GM21717 (cell line): Measurements from ENCODE around the gene DDX19B.
"Not testable (repeated sequence)": the region's sequence is repeated elsewhere in the genome, so short reads cannot be mapped to it uniquely, and the experiment has no call there.

ENCODE experiments used
- ATAC-seq: cut with Tn5 transposase; IDR thresholded peaks from one replicate; pipeline ENCODE4 v1.9.1; 2021; ENCODE audit warnings: mild to moderate bottlenecking, moderate library complexity; ENCODE audit not compliant: unreplicated experiment

Gene DDX19B

DNA sequence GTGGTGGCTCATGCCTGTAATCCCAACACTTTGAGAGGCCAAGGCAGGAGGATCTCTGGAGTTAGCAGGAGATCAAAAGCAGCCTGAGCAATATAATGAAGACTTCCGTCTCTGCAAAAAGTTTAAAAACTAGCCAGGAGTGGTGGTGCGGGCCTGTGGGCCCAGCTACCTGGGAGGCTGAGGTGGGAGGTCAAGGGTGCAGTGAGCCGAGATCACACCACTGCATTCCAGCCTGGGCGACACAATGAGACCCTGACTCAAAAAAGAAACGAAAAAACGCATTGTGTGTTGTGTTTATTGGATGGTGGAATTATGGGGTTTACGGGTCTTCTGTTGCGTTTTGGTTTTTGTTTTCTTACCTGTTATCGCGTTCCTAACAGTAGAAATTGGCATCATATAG is 46.9 kb downstream of the DDX19B start:
- ATAC-seq: no peak

DNA sequence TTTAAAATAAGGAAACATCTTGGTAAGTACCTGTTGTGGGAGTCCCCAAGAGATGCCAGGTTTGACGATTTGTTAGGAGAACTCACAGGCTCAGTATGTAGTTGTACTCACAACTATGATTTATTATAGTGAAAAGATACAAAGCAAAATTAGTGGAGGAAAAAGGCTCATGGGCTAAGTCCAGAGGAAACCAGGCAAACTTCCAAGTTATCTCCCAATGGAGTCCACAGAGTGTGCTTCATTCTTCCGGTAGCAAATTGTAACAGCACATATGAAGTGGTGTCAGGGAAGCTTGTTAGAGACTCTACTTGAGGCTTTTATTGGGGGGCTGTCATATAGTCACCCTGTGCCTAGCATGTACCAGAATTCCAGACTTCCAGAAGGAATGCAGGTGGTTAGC is 50.0 kb downstream of the DDX19B start:
- ATAC-seq: no peak

DNA sequence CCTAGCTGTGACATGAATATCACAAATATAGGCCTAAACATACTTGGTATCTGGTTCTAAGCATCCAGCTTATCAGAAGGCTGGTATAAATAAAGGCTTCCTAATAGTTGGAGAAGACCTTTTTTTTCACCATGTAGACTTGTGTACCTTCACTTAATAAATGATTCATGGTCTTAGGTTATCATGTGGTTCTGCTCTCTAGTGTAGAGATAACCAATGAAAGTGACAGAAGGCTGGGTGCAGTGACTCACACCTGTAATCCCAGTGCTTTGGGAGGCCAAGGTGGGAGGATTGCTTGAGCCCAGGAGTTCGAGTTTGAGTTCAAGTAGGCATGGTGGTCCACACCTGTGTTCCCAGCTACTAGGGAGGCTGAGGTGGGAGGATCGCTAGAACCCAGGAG is 50.8 kb downstream of the DDX19B start:
- no peak for ATAC-seq

DNA sequence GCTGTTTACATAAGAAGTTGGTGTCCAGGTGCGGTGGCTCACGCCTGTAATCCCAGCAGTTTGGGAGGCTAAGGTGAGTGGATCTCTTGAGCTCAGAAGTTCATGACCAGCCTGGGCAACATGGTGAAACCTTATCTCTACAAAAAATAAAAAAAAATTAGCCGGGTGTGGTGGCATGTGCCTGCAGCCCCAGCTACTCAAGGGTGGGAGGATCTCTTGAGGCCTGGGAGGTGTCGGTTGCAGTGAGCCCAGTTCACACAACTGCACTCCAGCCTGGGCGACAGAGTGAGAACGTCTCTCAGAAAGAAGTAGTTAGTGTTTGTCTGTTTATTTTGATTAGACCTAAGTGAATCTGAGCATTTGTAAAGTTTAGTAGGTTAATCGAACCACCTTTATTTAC is 60.6 kb downstream of the DDX19B start:
- ATAC-seq: no peak

DNA sequence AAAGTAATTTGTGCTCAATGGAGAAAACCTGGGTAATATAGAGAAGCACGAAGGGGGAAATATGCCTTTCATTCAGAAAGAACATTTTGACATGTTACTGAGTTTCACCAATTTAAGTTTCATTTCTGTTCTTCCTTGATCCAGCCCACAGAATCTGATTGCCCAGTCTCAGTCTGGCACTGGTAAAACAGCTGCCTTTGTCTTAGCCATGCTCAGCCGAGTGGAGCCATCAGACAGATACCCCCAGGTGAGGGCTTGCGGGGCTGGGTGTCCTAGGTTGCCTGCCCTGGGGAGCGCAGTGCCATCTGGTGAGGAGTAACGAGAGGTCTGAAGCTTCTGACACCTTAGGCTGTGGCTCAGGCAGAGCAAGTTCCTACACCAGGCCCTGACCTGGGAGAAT is 65.4 kb downstream of the DDX19B start:
- no peak for ATAC-seq

DNA sequence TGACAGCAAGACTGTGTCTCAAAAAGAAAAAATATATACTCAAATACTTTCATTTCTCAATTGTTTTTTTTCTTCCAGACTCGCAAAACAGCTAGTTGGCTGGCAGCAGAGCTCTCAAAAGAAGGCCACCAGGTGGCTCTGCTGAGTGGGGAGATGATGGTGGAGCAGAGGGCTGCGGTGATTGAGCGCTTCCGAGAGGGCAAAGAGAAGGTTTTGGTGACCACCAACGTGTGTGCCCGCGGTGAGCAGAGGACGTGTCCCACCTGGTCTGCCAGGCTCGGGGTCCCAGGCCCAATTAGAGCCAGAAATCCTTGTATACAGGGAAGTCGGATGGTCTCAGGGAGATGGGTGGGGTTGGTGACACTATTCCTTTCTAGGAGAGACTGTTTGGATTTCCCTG is 71.2 kb downstream of the DDX19B start:
- not testable (repeated sequence) for ATAC-seq

DNA sequence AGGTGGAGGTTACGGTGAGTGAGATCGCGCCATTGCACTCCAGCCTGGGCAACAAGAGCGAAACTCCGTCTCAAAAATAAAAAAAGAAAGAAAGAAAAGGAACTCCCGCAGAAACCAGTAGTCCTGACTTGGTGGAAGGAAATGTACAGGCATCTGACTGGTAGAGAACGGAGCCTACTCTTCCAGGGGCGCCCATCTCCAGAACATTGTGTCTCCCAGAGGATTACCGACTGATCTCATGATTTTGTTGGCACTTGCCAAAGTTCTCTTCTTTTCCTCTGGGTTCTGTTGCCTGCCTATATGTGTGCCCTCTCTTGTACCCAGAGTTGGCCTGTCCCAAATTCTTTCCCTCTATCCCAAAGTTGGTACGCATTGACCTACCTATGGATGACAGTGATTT is 71.9 kb downstream of the DDX19B start:
- ATAC-seq: no peak

DNA sequence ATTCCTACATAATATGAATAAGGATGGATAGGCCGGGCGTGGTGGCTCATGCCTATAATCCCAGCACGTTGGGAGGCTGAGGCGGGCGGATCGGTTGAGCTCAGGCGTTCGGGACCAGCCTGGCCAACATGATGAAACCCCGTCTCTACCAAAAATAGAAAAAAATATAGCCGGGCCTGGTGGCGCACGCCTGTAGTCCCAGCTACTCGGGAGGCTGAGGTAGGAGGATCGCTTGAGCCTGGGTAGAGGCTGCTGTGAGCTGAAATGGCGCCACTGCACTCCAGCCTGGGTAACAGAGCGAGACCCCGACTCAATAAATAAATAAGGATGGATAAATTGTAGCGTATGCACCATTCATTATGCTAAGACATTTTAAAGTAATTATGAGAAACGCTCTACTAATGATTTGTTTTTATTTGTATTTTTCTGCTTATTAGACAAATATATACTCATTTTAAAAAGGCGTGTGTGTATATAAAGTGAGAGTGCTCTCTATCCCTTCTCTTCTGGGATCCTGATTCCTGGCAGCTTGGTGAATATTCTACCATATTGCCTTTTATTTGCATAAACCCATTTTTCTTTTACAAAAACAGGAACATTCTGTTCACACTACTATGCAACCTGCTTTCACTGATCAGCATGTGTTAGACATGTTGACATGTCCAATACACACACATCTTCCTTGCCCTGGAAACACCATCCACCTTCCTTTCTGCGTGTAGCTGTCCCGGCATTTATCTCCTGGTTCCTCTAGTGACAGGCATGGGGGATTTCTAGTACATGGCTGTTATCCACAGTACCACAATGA is 74.1 kb downstream of the DDX19B start:
- no peak for ATAC-seq

DNA sequence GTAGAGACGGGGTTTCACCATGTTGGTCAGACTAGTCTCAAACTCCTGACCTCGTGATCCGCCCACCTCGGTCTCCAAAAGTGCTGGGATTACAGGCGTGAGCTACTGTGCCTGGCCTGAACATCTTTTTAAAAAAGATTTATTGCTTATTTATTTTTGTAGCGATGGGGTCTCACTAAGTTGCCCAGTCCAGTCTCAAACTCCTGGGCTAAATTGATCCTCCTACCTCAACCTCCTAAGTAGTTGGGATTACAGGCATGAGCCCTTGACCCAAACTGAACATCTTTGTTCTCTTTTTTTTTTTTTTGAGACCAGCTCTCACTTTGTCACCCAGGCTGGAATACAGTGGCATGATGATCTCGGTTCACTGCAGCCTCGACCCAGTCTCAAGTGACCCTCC is 75.2 kb downstream of the DDX19B start:
- ATAC-seq: no peak

DNA sequence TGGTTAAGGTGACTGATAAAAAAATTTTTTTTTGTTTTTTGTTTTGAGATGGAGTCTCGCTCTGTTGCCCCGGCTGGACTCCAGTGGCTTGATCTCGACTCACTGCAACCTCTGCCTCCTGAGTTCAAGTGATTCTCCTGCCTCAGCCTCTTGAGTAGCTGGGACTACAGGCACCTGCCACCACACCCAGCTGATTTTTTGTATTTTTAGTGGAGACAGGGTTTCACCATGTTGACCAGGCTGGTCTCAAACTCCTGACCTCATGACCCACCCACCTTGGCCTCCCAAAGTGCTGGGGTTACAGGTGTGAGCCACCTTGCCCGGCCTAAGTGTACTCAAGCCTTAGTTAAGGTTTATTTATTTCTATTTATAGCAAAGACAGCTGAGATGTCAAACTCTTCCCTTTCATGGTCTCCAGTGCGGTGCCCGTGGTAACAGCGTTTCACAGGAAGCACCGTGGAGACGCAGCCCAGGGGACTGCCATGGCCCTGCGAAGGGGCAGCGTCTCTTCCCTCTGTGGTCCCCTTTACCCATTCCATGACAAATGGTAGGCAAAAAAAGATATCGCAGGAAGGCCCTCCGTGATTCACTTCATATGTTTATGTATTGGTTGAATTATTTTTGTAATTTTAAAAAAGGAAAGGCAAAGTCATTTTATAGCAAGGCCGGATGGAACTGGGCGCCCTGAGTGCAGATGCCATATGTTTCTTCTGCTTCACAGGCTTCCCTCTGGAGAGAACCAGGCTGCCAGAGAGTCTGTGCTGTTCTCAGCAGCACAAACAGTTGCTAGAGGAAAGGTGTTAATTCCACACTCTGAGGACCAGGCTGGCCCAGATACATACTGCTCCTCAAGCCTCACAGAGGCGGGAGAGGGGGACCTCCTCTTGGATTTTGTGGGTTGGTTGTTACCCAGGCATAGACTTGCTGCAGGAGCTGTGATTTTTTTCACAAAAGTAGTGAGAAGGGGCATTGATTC is 76.9 kb downstream of the DDX19B start:
- no peak for ATAC-seq

DNA sequence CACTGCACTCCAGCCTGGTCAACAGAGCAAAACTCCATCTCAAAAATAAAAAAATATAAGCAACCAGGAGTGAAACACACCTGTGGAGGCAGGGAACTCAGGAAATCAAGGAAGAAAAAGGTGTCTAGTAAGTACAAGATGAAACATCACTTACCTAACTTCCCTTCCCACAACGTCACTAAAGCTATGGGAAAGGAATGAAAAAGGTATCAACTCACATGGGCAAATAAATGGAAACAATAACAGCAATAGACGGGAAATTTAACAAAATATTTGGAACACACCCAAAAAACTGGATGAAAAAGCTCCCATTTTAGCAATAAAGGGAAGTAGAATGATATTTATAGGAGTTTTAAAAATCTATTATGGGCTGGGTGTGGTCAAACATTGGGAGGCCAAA is 78.8 kb downstream of the DDX19B start:
- ATAC-seq: no peak

DNA sequence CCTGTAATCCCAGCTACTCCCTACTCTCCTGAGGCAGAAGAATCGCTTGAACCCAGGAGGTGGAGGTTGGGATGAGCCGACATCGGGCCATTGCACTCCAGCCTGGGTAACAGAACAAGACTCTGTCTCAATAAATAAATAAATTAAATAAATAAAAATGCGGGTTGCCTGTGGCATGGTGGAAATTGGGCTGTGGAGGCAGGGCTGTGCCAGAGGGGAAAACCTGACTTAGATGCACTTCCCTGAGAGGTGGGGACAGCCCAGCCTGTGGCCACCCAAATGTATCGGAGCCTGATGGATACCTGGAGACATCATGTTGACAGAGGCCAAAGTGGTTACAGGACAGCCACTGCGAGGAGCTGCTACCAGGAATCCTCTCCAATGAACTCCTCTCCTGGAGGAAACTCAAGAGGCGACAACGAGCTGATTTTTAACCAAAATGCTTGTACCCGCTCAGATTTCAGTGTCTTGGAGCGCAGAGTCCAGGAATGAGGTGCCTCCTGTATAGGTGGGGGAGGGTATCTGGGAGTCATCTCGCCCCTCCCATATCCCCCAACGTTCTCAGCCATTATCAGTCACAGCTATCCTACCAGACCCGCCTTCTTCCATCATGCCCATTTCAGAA is 80.0 kb downstream of the DDX19B start:
- ATAC-seq: no peak

DNA sequence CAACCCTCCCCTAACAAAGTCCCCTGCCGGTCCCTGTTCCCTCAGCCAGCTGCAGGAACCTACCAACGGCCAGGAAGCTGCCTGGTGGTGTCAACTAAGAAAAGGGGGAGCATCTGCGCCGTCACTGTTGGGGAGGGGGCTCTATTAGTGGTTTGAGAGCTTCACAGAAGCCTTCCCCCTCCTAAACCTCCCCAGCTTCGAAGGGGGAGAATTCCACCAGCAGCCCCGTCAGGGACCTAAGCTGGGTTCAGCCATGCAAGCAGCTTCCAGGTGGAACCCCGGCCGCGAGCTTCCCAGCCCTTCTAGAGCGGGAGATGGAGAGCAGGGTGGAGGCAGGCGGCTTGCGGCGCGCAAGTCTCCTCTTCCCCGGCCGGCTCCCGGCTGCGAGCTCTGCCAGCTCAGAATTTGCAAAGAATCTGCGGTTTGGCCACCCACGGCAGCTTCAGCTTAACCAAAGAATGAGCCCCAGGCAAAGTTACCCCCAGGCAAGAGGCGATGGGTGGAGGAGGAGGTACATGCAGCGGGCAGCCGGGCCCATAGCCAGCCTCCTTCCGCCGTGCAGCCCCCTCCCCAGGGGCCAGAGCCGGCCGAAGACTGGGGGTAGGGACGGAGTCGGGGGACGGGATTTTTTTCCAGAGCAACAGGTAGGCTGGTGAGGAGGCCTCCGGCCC is 81.4 kb downstream of the DDX19B start:
- ATAC-seq: peak; percentile 28

DNA sequence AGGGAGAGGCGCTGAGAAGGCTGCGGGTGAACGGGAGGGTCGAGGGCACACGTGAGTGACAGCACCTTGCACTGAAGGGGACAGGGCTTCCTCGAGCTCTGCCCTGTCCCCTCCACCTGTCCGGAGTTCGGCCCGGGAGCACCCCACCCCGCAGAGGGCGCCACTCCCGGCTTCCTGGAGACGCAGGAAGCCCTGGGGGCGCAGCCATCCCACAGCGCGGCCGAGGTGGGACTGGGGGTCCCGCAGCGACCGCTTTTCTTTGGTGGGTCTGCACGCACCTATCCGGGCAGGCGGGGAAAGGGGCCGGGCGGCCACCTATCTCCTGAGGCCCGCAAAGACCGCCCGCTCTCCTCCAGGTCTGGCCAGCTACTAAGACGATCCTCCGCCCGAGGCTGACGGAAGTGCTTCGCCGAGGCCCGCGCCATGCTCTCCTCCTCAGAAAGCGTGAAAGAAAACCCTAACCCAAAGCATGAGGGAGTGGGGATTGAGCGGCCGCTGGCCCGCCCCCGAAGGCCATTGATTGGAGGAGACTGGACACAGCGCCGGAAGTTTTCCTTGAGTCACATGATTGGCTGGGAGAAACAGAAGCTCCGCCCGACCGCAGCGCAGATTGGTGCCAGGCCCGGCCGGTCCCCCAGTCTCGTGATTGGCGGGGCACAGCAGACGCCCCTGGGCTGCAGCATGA is 82.1 kb downstream of the DDX19B start:
- ATAC-seq: peak; percentile 91

DNA sequence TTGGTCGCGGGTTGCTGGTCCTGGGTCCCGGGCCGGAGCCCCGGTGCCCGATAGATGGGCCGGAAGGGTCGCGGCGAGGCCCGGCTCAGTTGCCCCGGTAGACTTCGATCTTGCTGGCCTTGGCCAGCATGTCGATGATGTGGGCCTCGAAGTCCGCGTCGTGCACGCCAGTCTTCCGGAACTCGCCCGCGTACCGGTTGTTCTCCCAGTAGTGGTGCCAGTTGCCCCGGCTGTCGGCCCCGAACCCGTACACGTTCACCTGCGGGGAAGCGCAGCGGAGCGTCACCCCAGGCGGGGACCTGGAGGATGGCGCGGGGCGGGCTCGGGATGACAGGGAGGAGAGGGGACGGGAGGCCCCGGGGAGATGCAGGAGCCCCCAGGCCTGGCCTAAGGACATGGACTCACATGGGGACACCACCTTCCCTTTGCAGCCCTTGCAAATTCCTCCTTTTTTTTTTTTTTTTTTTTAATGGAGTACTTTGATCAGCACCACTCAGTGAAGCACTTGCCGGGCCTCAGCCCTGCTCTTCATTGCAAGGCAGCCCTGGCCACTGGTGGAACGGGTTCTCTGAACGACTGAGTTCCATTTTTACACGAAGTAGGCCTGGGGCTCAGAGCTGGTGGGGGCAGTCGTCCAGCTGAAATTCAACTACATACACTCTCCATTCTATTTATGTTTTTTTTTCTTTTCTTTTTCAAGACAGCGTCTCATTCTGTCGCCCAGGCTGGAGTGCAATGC is 82.8 kb downstream of the DDX19B start:
- ATAC-seq: peak; percentile 10

DNA sequence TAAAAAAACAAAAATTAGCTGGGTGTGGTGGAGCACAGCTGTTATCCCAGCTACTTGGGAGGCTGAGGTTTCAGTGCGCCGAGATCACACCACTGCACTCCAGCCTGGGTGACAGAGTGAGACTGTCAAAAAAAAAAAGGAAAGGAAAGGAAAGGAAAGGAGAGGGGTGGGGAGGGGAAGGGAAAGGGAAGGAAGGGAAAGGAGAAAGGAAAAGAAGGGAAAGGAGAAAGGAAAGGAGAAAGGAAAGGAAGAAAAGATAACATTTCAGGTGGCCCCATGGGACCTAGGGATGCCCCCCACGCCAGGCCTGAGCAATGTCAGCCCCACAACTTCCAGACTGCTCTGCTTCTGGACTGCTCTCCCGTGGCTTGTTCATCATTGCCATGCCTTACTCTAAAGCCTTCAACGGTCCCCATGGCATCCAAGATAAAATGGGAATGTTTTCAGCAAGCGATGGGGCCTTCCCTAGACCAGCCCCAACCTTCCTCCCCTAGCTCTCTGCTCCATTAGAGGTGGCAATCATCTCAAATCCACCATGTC is 84.5 kb downstream of the DDX19B start:
- ATAC-seq: no peak
